Ovary (tissue), 3 donors: ENCODE results near the gene CHMP3.

Source experiments
- CTCF ChIP-seq, 3 donors: fragments of 450-650 bp in 2 of 3; fragments of 200-600 bp in 1 of 3; IDR thresholded peaks; one replicate each; pipeline versions ENCODE4 v1.5.1 to v1.8.0; 2016 to 2022; ENCODE audit warnings: antibody characterized with exemption in 3 of 3, mild to moderate bottlenecking in 1 of 3
- POLR2A ChIP-seq: fragments of 450-650 bp; IDR thresholded peaks from one replicate; pipeline ENCODE4 v1.6.1; 2017; ENCODE audit warnings: antibody characterized with exemption, mild to moderate bottlenecking, moderate library complexity
- donor health status: DM: no; HTN: no; CAD: no.

GRCh38 chr2:86477349-86477748 is 85.9 kb downstream of the CHMP3 start:
- TF ChIP-seq CTCF (IDR thresholded peaks at IDR 0.05) = no peak
- TF ChIP-seq POLR2A = no peak
